ENCODE results near the gene FYN.

DNA sequence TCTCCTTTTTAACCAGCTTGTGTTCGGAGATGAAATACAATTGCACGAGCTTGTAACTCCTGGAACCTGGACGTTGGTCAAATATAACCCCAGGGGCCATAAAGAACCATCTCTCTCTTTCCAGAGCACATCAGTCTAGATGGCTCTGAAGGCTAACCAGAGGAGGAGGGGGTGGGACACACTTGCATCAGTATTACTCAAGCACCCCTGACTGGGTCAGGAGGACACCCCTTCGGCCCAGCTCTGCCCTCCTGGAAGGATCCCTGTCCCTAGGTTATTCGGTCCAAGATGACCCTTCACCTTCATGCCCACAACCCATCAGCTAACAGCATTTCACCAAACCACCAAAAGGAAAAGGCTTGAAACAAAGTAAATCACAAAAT, 67.1 kb downstream of the FYN start:
- TF ChIP-seq CEBPB (IDR thresholded peaks at IDR 0.05) (no peak), EGR1 (IDR thresholded peaks at IDR 0.05) (no peak), MAX (IDR thresholded peaks at IDR 0.05) (no peak), TEAD4 (IDR thresholded peaks at IDR 0.05) (no peak), EP300 (IDR thresholded peaks at IDR 0.05; ENCODE audit: borderline replicate concordance) (no peak), TAF1 (IDR thresholded peaks at IDR 0.05; ENCODE audit: low read depth) (no peak)

Data from Ishikawa (cell line).